ENCODE measurements around the gene METAP1D.
"Not testable (repeated sequence)": the region's sequence is repeated elsewhere in the genome, so short reads cannot be mapped to it uniquely, and the experiment has no call there.

Gene METAP1D

GRCh38 chr2:172049567-172050120 is 49.9 kb downstream of the METAP1D start:
- DNase-seq = no peak

- no peak for DNase-seq
Measured at GRCh38 chr2:172050479-172051125, 50.8 kb downstream of the METAP1D start.

- no peak for DNase-seq
Measured at GRCh38 chr2:172052000-172052983, 52.5 kb downstream of the METAP1D start.

GRCh38 chr2:172053486-172053885 is 53.7 kb downstream of the METAP1D start:
- DNase-seq = no peak

GRCh38 chr2:172056293-172056692 is 56.5 kb downstream of the METAP1D start:
- DNase-seq = no peak

GRCh38 chr2:172058660-172059059 is 58.9 kb downstream of the METAP1D start:
- DNase-seq = no peak

GRCh38 chr2:172060118-172060517 is 60.4 kb downstream of the METAP1D start:
- not testable (repeated sequence) for DNase-seq

GRCh38 chr2:172062402-172063004 is 62.8 kb downstream of the METAP1D start:
- DNase-seq = no peak

- DNase-seq = no peak
Measured at GRCh38 chr2:172063446-172063845, 63.7 kb downstream of the METAP1D start.

GRCh38 chr2:172065111-172065510 is 65.4 kb downstream of the METAP1D start:
- no peak for DNase-seq

GRCh38 chr2:172066394-172066886 is 66.7 kb downstream of the METAP1D start:
- DNase-seq = no peak

GRCh38 chr2:172067905-172068304 is 68.2 kb downstream of the METAP1D start:
- not testable (repeated sequence) for DNase-seq

GRCh38 chr2:172070936-172071335 is 71.2 kb downstream of the METAP1D start:
- no peak for DNase-seq

GRCh38 chr2:172072303-172072702 is 72.5 kb downstream of the METAP1D start:
- DNase-seq = no peak

- no peak for DNase-seq
Measured at GRCh38 chr2:172072706-172073105, 73.0 kb downstream of the METAP1D start.

GRCh38 chr2:172073518-172073917 is 73.8 kb downstream of the METAP1D start:
- DNase-seq = no peak

- no peak for DNase-seq
Measured at GRCh38 chr2:172074254-172074653, 74.5 kb downstream of the METAP1D start.

GRCh38 chr2:172079416-172079815 is 79.7 kb downstream of the METAP1D start:
- no peak for DNase-seq

- DNase-seq = no peak
Measured at GRCh38 chr2:172079838-172080640, 80.3 kb downstream of the METAP1D start.

GRCh38 chr2:172080641-172081220 is 81.0 kb downstream of the METAP1D start:
- no peak for DNase-seq

GRCh38 chr2:172081221-172082022 is 81.7 kb downstream of the METAP1D start:
- no peak for DNase-seq

Data from activated CD4-positive, alpha-beta T cell treated with anti-CD3 and anti-CD28 coated beads, Interleukin-2, Interleukin-6, amounts not matched to agents 100 ng/mL and 50 ng/mL, durations not matched to agents 16 hours and 8 hours (primary cell).